GM12873 (cell line): ENCODE measurements around the gene AGBL5.

Experiments used
- CTCF ChIP-seq: IDR thresholded peaks from 2 replicates; pipeline ENCODE4 v1.5.1; 2012; ENCODE audit warnings: low read depth, mild to moderate bottlenecking, moderate library complexity, low read length, control low read depth; ENCODE audit not compliant: insufficient read depth; ENCODE audit errors: missing control alignments

Gene AGBL5

GRCh38 chr2:27073782-27074181, 22.3 kb downstream of the AGBL5 start:
- no peak for TF ChIP-seq CTCF

- TF ChIP-seq CTCF = no peak
Measured at GRCh38 chr2:27074738-27075565, 23.5 kb downstream of the AGBL5 start.

GRCh38 chr2:27076323-27076722, 24.9 kb downstream of the AGBL5 start:
- TF ChIP-seq CTCF = no peak

GRCh38 chr2:27077231-27077630, 25.8 kb downstream of the AGBL5 start:
- no peak for TF ChIP-seq CTCF

- TF ChIP-seq CTCF = no peak
Measured at GRCh38 chr2:27078267-27079194, 27.1 kb downstream of the AGBL5 start, which contains the start of gene EMILIN1. TSS of gene EMILIN1 (plus strand) at chr2:27078615. CDS start at chr2:27079066, 451 bp downstream.

- no peak for TF ChIP-seq CTCF
Measured at GRCh38 chr2:27079233-27080139, 28.0 kb downstream of the AGBL5 start.
